ENCODE measurements around the gene BICDL1.

GRCh38 chr12:120089105-120089504 lies 100.1 kb downstream of the BICDL1 start:
- no peak for TF ChIP-seq CTCF (IDR thresholded peaks at IDR 0.05; ENCODE audit: insufficient read depth, low read length, poor library complexity, severe bottlenecking)
- TF ChIP-seq EZH2phosphoT487 (conservative IDR thresholded peaks at IDR 0.05; ENCODE audit: low read length) = no peak
